DMS153 (cell line): Measurements from ENCODE around the gene ZNF205.

ENCODE experiments used
- DNase-seq: peaks from one replicate; lab custom pipeline; 2025; lab: John Stamatoyannopoulos, UW

Gene ZNF205

GRCh38 chr16:3101841-3102470 lies 10.4 kb upstream of the ZNF205 start:
- DNase-seq, result no peak

DNA sequence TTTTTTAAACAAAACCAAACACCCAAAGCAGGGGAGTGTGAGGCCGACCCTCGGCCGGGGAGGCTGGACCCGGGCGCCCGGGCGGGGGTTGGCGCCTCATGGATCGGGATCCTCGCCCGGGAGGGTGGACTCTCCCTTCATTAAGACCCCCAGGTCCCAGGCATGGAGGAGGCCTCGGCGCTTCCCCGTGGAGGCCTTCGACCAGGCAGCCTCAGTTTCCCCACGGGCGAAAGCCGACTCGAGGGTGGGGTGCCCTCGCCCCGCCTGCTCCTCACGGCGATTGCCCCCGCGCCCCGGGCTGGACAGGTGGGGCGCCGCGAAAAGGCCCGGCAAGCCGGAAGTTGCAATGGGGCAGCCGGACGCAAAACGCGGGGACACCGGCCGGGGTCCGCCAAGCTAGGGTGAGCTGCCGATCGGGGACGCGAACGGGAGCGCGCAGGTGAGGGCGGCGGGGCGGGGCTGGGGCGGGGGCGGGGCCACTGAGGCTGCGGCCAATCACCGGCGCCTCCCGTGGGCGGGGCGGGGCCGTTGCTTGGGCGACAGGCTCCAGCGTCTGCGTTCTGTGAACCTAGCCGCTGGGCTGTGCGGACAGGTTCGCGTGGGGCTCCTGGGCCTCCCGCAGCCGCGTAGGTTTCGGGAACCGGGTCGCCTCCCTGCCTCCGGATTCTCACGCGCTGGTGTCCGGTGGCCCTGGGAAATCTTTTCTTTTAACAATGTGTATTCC lies 6.0 kb upstream of the ZNF205 start:
- peak; percentile 82 for DNase-seq

- no peak for DNase-seq
Observed at GRCh38 chr16:3112881-3113574, 642 bp downstream of the ZNF205 start.

DNA sequence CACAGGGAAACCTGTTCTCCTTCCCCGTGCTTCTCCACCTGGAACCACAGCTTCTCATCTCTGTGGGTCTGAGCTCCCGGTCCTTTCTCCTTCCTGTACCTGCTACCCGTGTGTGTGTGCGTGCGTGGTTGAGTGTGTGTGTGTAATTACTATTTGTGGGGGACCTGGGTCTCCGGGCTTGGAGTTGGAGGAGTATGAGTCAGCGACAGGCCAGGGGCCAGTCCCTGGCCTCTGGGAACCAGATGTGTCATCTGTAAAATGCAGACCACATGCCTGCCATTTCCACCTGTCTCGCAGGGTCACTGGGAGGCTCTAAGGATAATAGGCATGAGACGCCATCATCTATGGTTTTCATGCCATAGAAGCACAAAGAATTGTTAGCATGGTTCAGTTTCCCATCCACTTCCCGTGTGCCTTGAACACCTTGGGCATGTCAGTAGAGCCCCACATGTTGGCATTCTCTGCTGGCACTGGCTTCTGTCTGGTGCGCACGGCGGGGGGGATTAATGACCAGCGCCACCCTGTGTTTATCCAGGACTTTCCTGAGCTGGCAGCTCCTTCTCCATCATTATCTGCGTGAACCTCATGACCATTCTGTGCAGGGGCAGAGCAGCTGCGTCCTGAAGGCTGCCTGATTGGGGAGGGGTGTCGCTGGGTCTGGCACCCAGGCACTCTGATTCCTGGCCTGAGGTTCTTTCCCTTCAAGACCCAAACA lies 1.5 kb downstream of the ZNF205 start:
- no peak for DNase-seq

GRCh38 chr16:3115003-3115402 lies 2.6 kb downstream of the ZNF205 start:
- DNase-seq, result no peak

GRCh38 chr16:3115561-3115960 lies 3.2 kb downstream of the ZNF205 start:
- no peak for DNase-seq

DNA sequence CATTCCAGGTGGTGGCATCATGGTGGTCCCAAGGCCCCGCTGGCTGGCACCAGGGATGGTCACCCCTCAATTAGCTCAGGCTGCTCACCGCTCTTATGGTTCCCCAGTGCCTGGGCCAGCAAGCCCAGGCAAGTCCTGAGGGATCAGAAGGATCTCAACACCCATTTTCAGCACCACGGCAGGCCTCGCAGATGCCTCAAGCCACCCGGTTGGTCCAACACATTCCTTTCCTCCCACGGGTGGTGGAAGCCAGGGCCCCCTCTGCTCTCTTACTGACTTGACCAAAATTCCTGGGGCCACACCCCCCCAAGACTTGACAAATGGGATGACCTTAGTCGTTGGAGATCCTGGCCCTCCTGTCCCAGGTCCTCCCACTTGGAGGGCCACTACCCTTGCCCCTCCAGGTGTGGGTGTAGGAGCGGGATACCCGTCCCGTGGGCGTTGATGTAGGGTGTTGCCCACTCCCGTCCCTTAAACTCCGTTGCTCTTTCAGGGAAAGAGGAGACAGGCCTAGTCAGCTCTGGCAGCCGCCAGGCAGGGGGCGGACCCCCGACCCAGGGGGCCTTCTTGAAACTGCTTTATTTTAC lies 5.9 kb downstream of the ZNF205 start:
- no peak for DNase-seq

DNA sequence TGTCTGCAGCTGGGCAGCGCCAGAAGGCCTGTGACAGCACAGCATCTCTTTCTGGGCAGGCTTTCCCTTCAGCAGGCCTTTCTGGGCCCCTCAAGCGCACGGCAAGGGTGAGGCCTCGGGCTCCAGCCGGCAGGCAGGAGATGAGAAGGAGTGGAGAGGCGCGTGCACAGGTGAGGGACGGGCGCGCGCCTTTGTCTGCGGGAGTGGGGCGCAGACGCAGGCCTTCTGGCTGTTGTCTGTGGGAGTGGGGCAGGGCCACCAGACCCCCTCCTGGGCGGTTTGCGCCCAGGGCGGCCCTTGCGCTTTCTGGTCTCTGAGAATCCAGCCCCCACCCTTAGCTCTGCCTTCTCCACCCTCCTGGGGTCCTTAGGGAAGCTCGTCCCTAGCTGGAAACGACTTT lies 6.5 kb downstream of the ZNF205 start:
- no peak for DNase-seq

GRCh38 chr16:3119286-3119685 lies 6.9 kb downstream of the ZNF205 start:
- DNase-seq, result no peak

- DNase-seq, result no peak
Observed at GRCh38 chr16:3119701-3120408, 7.5 kb downstream of the ZNF205 start.

DNA sequence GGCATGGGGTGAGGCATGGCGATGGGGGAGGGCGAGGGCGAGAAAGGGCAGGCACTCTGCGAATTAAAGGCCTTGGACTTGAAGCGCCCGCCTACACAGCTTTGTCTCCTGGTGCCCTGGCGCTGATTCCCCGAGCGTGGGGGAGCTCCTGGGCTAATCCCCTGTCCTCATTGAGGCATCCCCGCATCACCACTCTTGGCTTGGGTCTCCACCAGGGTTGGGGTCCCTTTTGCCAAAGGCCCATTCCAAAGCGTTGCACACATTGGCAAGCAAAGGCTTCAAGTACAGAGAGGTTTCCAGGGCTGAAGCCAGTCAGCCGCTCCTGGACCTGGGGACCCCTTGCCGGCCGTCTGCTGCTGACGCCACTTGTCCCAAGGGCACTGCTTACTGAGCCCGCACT lies 8.0 kb downstream of the ZNF205 start:
- no peak for DNase-seq

- DNase-seq, result no peak
Observed at GRCh38 chr16:3121851-3122467, 9.6 kb downstream of the ZNF205 start.

GRCh38 chr16:3122926-3123570 lies 10.7 kb downstream of the ZNF205 start:
- no peak for DNase-seq

DNA sequence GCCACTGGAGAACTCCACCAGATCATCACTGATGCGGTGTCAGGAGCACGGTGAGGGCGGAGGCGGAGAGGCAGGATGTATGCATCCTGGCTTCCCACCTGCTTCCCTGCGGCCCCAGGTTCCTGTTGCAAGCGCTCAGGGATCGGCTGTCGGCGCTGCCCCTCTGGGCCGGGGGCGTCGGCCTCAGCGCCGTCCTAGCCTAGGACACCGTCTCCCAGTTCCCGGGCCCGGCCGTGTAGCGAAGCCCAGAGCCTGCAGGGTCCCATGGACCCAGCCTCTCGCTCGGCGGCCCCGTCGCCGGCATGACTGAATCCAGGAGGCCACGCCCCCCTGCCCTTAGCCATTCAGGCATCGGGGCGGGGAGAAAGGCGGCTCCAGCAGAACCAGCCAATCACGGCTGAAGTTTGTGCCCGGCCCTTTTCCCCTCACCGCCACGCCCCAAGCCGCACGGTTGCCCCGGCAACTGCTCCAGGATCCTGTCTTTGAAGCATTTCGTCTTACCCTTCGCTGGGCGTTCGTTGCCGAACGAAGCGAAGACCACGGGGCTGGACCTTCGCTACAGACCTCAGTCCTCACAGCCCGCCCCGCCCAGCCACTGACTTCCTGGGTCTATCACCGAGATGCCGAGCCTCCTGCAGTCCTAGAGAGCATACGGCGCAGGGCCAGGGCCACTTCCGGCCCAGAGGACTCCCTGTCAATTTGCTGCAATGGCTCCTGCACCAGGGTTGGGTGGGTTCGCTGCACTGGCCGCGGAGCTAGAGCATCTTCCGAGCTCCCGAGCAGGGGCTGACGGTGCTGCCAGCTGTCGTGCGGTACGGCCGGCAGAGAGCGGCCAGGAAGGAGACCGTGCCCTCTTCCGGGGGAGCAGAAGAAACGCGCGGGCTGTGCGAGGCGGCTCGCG lies 11.8 kb downstream of the ZNF205 start:
- peak; percentile 91 for DNase-seq

DNA sequence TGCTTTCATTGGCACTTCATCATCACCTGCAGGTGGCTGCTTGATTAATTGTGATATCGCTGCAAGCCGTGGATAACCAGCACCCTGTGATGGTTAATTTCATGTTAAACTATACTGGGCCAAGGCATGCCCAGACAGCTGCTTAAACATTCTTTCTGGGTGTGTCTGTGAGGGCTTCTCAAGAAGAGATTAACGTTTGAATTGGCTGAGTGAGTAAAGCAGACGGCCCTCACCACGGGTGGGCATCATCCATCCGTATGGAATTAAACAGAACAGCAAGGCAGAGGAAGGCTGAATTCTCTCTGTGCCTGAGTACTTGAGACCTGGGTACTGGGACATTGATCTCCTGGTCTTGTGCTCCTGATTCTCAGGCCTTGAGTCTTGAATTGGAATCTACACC lies 15.4 kb downstream of the ZNF205 start:
- DNase-seq, result no peak

DNA sequence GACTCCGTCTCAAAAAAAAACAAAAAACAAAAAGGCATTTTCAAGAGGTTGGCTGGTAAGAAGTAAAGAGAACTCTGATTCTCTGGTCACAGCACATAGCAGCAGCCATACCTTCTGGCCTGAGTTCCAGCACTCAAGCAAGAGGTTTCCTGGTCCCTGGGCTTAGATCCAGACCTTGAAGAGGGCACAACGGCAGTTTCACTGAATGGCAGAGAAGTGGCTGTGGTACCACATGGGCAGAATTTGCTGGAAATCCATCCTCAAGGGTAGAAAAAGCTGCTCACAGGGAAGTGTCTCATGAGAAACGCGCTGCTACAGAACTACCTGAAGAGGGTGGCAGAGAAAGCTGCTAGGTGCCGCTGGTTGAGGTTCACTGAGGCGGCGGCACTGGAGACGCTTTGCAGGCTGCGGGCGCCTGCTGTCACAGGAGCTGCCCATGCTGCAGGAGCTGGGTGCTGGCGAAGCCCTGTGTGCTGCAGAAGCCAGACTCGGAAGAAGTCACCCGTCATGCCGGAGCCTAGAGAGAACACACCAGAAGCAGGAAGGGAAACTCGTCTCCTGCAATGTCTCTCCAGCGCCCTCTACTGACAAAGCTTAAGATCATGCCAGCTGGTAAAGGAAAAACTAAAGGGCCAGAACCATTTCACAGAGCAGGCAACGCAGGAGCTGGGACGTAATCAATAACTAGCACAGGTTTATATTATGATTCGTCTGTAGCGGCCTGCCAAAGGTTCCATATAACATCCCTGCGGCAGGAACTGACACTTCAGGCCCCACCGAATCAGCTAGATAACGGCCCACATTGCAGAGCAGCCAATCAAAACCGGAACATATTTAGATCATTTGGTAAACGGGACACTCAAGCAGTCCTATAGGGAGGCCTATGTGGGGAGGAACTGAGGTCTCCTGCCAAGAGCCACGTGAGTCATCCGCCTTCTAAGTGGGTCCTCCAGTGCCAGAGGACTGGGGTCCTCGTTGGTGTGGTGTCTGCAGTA lies 17.0 kb downstream of the ZNF205 start:
- peak; percentile 80 for DNase-seq

GRCh38 chr16:3131755-3132377 lies 19.5 kb downstream of the ZNF205 start:
- DNase-seq, result no peak

DNA sequence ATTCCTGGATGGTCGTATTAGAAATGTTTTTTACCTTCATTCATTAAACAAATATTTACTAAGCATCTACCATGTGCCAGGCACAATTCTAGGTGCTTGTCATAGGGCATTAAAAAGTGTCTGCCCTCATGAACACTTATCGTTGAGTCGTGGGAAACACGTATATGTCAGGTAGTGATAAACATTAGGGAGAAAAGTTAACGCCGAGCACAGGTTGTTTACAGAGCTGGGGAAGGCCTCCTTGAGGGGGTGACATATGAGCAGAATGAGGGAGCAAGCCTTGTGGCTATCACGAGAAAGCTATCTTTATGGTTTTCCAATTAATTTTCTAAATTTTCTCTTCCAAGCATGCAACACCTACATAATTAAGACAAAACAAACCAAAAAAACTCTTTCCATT lies 21.5 kb downstream of the ZNF205 start:
- DNase-seq, result no peak
